HepG2 (cell line): ENCODE data around the gene CHST6. TPM values are rescaled to one million over a fixed set of nuclear protein-coding genes. Genes with fewer than 3 reads are reported as not detected.

Experiments used
- GATAD1 ChIP-seq: IDR thresholded peaks from 2 replicates; pipeline ENCODE4 v1.6.1; 2016; ENCODE audit warnings: missing genetic modification reagents, missing compliant biosample characterization
- GPN1 ChIP-seq: sonication (generic); formaldehyde crosslinking; IDR thresholded peaks from 2 replicates; pipeline ENCODE4 v1.5.1; 2020; ENCODE audit warnings: missing genetic modification reagents, borderline replicate concordance
- KLF13 ChIP-seq: sonication (generic); formaldehyde crosslinking; IDR thresholded peaks from 2 replicates; pipeline ENCODE4 v1.4.0; 2020; ENCODE audit warnings: mild to moderate bottlenecking, missing genetic modification reagents
- MYC ChIP-seq: sonication (generic); formaldehyde crosslinking; IDR thresholded peaks from 2 replicates; pipeline ENCODE4 v1.9.0; 2021; ENCODE audit warnings: missing genetic modification reagents, borderline replicate concordance
- SMARCE1 ChIP-seq: fragments of 450-650 bp; IDR thresholded peaks from 2 replicates; pipeline ENCODE4 v1.6.1; 2017; ENCODE audit warnings: borderline replicate concordance
- ZNF652 ChIP-seq: IDR thresholded peaks from 2 replicates; pipeline ENCODE4 v1.6.1; 2016; ENCODE audit warnings: low read depth, borderline replicate concordance
- polyA plus RNA-seq, 8 experiments: library from polyadenylated mRNA; depleted of rRNA in 3 of 8; stranded (reverse) in 7 of 8; unstranded in 1 of 8; fragments of >200 nt; fragmentation: Illumina TruSeq in 4 of 8; extraction: Trizol in 4 of 8; gene quantifications; 2 replicates each; pipeline versions ENCODE4 v1.2.1 to v1.2.3, GENCODE V29; 2011 to 2016; ENCODE audit warnings: low read depth in 4 of 8, missing spikeins in 1 of 8, mixed read lengths in 1 of 8; ENCODE audit not compliant: insufficient read depth in 1 of 8
- total RNA-seq, 5 experiments: library from RNA; depleted of rRNA; stranded (reverse); fragments of >200 nt; fragmentation: Illumina TruSeq; extraction: Trizol; gene quantifications; 2 replicates each; pipeline ENCODE4 v1.2.3, GENCODE V29; 2016; ENCODE audit warnings: low read depth in 1 of 5
- TF ChIP-seq, protein P1 (sequence below): sonication (generic); formaldehyde crosslinking; IDR thresholded peaks from one replicate; pipeline ENCODE4 v1.5.1; 2020; ENCODE audit warnings: mild to moderate bottlenecking, missing genetic modification reagents; ENCODE audit errors: not compliant biosample characterization
- TF ChIP-seq, protein P2 (sequence below): sonication (generic); formaldehyde crosslinking; IDR thresholded peaks from 2 replicates; pipeline ENCODE4 v1.4.0; 2020; ENCODE audit warnings: missing genetic modification reagents
- TF ChIP-seq, protein P3 (sequence below): sonication (generic); formaldehyde crosslinking; IDR thresholded peaks from 2 replicates; pipeline ENCODE4 v1.9.0; 2021; ENCODE audit warnings: missing genetic modification reagents, mild to moderate bottlenecking, borderline replicate concordance
- TF ChIP-seq, protein P4 (sequence below): sonication (generic); formaldehyde crosslinking; IDR thresholded peaks from 2 replicates; pipeline ENCODE4 v1.4.0; 2020; ENCODE audit warnings: missing genetic modification reagents
- TF ChIP-seq, protein P5 (sequence below): fragments of 450-650 bp; IDR thresholded peaks from 2 replicates; pipeline ENCODE4 v1.6.1; 2017

Gene CHST6
- total and polyA plus RNA-seq, 2 of the 13 experiments (the other 11 are each of a cell fraction or from before 2014, with no cell fraction given) = 0.18 to 0.91 TPM

DNA sequence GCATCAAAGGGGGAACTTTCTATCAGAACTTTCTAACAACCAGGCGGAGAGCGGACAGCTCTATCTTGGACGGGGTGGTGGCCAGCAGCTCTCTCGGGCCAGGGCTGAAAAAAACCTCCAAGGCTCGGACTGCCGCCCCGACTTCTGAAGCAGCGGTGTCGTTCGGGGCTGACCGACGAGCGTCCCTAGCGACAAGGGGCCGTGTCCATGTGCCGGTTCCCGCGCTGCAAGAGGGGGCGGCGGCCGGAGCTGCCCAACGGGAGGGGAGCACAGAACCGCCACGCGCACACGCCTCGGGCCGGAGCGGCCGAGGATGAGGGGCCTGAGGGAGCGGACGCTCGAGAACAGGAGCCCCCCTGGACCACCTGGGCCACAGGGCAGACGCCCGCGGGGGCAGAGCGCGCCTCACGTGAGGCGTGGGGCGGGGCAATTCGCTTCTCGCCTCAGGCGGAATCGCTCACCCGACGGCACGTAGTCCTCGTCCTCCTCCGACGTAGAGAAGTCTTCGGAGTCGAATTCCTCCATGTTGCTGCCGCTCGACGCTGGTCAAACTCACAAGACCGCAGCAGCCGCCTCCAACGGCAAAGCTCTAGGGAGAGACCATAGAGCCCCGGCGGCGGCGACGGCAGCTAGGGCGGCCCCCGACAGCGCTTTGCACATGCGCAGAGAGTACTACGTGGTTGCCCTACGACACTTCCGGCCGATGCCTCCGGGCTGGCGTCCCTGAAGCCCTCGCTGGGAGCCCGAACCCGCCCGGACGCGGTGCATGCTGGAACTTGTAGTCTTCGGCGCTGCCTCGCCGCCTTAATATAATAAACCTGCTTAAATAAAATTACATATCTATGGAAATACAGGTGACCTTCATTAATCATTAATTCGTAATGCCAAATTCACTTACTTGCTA, 62.2 kb downstream of the CHST6 start, which contains the start of gene CFDP1 (continued):
- TF ChIP-seq, protein P1, sequence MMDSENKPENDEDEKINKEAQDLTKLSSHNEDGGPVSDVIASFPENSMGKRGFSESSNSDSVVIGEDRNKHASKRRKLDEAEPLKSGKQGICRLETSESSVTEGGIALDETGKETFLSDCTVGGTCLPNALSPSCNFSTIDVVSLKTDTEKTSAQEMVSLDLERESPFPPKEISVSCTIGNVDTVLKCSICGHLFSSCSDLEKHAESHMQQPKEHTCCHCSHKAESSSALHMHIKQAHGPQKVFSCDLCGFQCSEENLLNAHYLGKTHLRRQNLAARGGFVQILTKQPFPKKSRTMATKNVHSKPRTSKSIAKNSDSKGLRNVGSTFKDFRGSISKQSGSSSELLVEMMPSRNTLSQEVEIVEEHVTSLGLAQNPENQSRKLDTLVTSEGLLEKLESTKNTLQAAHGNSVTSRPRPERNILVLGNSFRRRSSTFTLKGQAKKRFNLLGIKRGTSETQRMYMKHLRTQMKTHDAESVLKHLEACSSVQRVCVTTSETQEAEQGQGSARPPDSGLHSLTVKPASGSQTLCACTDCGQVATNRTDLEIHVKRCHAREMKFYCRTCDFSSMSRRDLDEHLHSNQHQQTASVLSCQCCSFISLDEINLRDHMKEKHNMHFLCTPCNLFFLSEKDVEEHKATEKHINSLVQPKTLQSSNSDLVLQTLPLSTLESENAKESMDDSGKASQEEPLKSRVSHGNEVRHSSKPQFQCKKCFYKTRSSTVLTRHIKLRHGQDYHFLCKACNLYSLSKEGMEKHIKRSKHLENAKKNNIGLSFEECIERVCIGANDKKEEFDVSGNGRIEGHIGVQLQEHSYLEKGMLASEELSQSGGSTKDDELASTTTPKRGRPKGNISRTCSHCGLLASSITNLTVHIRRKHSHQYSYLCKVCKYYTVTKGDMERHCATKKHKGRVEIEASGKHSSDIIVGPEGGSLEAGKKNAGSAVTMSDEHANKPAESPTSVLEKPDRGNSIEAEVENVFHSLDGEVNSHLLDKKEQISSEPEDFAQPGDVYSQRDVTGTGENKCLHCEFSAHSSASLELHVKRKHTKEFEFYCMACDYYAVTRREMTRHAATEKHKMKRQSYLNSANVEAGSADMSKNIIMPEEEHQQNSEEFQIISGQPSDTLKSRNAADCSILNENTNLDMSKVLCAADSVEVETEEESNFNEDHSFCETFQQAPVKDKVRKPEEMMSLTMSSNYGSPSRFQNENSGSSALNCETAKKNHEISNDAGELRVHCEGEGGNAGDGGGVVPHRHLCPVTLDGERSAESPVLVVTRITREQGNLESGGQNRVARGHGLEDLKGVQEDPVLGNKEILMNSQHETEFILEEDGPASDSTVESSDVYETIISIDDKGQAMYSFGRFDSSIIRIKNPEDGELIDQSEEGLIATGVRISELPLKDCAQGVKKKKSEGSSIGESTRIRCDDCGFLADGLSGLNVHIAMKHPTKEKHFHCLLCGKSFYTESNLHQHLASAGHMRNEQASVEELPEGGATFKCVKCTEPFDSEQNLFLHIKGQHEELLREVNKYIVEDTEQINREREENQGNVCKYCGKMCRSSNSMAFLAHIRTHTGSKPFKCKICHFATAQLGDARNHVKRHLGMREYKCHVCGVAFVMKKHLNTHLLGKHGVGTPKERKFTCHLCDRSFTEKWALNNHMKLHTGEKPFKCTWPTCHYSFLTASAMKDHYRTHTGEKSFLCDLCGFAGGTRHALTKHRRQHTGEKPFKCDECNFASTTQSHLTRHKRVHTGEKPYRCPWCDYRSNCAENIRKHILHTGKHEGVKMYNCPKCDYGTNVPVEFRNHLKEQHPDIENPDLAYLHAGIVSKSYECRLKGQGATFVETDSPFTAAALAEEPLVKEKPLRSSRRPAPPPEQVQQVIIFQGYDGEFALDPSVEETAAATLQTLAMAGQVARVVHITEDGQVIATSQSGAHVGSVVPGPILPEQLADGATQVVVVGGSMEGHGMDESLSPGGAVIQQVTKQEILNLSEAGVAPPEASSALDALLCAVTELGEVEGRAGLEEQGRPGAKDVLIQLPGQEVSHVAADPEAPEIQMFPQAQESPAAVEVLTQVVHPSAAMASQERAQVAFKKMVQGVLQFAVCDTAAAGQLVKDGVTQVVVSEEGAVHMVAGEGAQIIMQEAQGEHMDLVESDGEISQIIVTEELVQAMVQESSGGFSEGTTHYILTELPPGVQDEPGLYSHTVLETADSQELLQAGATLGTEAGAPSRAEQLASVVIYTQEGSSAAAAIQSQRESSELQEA (CRISPR knock-in tag) = peak; percentile 97
- TF ChIP-seq ZNF652 (CRISPR knock-in tag) (no peak), GATAD1 (CRISPR knock-in tag) (peak; percentile 73; the same call in 1 of the 2 replicates), SMARCE1 (no peak), KLF13 (peak; percentile 70; the same call in 1 of the 2 replicates), GPN1 (peak; percentile 60; the same call in 1 of the 2 replicates), MYC (peak; percentile 97)
- TF ChIP-seq, protein P2, sequence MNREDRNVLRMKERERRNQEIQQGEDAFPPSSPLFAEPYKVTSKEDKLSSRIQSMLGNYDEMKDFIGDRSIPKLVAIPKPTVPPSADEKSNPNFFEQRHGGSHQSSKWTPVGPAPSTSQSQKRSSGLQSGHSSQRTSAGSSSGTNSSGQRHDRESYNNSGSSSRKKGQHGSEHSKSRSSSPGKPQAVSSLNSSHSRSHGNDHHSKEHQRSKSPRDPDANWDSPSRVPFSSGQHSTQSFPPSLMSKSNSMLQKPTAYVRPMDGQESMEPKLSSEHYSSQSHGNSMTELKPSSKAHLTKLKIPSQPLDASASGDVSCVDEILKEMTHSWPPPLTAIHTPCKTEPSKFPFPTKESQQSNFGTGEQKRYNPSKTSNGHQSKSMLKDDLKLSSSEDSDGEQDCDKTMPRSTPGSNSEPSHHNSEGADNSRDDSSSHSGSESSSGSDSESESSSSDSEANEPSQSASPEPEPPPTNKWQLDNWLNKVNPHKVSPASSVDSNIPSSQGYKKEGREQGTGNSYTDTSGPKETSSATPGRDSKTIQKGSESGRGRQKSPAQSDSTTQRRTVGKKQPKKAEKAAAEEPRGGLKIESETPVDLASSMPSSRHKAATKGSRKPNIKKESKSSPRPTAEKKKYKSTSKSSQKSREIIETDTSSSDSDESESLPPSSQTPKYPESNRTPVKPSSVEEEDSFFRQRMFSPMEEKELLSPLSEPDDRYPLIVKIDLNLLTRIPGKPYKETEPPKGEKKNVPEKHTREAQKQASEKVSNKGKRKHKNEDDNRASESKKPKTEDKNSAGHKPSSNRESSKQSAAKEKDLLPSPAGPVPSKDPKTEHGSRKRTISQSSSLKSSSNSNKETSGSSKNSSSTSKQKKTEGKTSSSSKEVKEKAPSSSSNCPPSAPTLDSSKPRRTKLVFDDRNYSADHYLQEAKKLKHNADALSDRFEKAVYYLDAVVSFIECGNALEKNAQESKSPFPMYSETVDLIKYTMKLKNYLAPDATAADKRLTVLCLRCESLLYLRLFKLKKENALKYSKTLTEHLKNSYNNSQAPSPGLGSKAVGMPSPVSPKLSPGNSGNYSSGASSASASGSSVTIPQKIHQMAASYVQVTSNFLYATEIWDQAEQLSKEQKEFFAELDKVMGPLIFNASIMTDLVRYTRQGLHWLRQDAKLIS (CRISPR knock-in tag) = no peak
- TF ChIP-seq, protein P3, sequence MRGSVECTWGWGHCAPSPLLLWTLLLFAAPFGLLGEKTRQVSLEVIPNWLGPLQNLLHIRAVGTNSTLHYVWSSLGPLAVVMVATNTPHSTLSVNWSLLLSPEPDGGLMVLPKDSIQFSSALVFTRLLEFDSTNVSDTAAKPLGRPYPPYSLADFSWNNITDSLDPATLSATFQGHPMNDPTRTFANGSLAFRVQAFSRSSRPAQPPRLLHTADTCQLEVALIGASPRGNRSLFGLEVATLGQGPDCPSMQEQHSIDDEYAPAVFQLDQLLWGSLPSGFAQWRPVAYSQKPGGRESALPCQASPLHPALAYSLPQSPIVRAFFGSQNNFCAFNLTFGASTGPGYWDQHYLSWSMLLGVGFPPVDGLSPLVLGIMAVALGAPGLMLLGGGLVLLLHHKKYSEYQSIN = no peak
- TF ChIP-seq, protein P4, sequence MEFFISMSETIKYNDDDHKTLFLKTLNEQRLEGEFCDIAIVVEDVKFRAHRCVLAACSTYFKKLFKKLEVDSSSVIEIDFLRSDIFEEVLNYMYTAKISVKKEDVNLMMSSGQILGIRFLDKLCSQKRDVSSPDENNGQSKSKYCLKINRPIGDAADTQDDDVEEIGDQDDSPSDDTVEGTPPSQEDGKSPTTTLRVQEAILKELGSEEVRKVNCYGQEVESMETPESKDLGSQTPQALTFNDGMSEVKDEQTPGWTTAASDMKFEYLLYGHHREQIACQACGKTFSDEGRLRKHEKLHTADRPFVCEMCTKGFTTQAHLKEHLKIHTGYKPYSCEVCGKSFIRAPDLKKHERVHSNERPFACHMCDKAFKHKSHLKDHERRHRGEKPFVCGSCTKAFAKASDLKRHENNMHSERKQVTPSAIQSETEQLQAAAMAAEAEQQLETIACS (CRISPR knock-in tag) = no peak
- TF ChIP-seq, protein P5, sequence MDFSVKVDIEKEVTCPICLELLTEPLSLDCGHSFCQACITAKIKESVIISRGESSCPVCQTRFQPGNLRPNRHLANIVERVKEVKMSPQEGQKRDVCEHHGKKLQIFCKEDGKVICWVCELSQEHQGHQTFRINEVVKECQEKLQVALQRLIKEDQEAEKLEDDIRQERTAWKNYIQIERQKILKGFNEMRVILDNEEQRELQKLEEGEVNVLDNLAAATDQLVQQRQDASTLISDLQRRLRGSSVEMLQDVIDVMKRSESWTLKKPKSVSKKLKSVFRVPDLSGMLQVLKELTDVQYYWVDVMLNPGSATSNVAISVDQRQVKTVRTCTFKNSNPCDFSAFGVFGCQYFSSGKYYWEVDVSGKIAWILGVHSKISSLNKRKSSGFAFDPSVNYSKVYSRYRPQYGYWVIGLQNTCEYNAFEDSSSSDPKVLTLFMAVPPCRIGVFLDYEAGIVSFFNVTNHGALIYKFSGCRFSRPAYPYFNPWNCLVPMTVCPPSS = no peak
